Measurements from ENCODE around the gene EFHD1. TPM values are rescaled to one million over a fixed set of nuclear protein-coding genes. Genes with fewer than 3 reads are reported as not detected.

Gene EFHD1
- total and polyA plus RNA-seq, 2 of the 13 experiments (the other 11 are each of a cell fraction or from before 2014, with no cell fraction given) = 0.09 TPM; not detected in 1

DNA sequence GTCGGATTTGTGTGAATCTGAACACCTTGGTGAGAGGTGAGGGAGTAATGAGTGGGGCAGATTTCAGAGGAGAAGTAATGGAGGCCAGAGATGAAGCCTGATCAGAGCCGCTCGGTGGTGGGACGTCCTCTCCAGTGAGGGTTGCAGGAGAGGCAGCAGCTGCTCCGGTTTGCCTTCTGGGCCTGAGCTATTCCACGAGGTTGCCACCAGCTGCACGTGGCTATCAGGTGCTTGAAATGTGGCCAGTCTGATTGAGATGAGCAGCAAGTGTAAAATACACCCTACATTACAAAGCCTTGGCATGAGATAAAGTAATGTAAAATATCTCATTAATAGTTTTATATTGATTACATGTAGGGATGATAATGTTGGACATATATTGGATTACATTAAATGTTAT is 10.8 kb upstream of the EFHD1 start:
- Histone ChIP-seq H3K27ac (ENCODE audit: extremely low read length, insufficient read depth, low read length) (no peak overlapping the region), H3K9ac (ENCODE audit: insufficient read depth, low read depth, low read length) (no peak overlapping the region), H3K36me3 (replicated peaks in 1 of 2; ENCODE audit: control insufficient read depth in 1 of 2, insufficient read depth in 2 of 2, low read length in 2 of 2) (no peaks in the 10 kb centered on the region), H2AFZ (ENCODE audit: low read length) (no peak overlapping the region), H3K4me3 (replicated peaks in 1 of 3; ENCODE audit: insufficient read depth in 1 of 3, low read depth in 2 of 3, low read length in 3 of 3) (no peak overlapping the region), H3K27me3 (ENCODE audit: control insufficient read depth in 1 of 2, insufficient read depth in 2 of 2, low read length in 2 of 2) (peaks cover 2 to 17% of the 10 kb centered on the region in 2 experiments; a peak in 2 of 5 replicates), H4K20me1 (ENCODE audit: insufficient read depth, low read length) (no peaks in the 10 kb centered on the region), H3K4me1 (ENCODE audit: insufficient read depth, low read length) (peaks cover 16% of the 10 kb centered on the region), H3K9me3 (ENCODE audit: low read length) (no peaks in the 10 kb centered on the region), H3K4me2 (ENCODE audit: low read depth, low read length) (no peak overlapping the region), H3K79me2 (ENCODE audit: insufficient read depth, low read length) (no peaks in the 10 kb centered on the region)
- no peak for FAIRE-seq
- no peak for TF ChIP-seq ZNF772 (CRISPR knock-in tag; IDR thresholded peaks at IDR 0.05)
- TF ChIP-seq, protein P1, sequence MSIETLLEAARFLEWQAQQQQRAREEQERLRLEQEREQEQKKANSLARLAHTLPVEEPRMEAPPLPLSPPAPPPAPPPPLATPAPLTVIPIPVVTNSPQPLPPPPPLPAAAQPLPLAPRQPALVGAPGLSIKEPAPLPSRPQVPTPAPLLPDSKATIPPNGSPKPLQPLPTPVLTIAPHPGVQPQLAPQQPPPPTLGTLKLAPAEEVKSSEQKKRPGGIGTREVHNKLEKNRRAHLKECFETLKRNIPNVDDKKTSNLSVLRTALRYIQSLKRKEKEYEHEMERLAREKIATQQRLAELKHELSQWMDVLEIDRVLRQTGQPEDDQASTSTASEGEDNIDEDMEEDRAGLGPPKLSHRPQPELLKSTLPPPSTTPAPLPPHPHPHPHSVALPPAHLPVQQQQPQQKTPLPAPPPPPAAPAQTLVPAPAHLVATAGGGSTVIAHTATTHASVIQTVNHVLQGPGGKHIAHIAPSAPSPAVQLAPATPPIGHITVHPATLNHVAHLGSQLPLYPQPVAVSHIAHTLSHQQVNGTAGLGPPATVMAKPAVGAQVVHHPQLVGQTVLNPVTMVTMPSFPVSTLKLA (IDR thresholded peaks at IDR 0.05) = peak; percentile 80
- TF ChIP-seq POLR2AphosphoS2 (IDR thresholded peaks at IDR 0.05; ENCODE audit: low read depth, low read length) = no peak
- DNase-seq (ENCODE audit: low spot score) = no peak
- in situ Hi-C loops (cut with HindIII; ENCODE audit: extremely low pct_ligation_motif_present, low pct_unique_long_range_greater_than_20kb) = no loop called here
- POLR2A ChIA-PET = no interaction called here
- intact Hi-C loops (cut with micrococcal nuclease; ENCODE audit: unreplicated experiment) = no loop called here
- CTCF ChIA-PET (ENCODE audit: low intra/inter-chr PET ratio, low total read pairs) = no interaction called here
- ATAC-seq = no peak
- WGBS (ENCODE audit: low lambda C conversion rate) = 32% methylated on average over 7 of the region's 7 CpGs
- no TSS peak for BruUV-seq (replicated peaks)

DNA sequence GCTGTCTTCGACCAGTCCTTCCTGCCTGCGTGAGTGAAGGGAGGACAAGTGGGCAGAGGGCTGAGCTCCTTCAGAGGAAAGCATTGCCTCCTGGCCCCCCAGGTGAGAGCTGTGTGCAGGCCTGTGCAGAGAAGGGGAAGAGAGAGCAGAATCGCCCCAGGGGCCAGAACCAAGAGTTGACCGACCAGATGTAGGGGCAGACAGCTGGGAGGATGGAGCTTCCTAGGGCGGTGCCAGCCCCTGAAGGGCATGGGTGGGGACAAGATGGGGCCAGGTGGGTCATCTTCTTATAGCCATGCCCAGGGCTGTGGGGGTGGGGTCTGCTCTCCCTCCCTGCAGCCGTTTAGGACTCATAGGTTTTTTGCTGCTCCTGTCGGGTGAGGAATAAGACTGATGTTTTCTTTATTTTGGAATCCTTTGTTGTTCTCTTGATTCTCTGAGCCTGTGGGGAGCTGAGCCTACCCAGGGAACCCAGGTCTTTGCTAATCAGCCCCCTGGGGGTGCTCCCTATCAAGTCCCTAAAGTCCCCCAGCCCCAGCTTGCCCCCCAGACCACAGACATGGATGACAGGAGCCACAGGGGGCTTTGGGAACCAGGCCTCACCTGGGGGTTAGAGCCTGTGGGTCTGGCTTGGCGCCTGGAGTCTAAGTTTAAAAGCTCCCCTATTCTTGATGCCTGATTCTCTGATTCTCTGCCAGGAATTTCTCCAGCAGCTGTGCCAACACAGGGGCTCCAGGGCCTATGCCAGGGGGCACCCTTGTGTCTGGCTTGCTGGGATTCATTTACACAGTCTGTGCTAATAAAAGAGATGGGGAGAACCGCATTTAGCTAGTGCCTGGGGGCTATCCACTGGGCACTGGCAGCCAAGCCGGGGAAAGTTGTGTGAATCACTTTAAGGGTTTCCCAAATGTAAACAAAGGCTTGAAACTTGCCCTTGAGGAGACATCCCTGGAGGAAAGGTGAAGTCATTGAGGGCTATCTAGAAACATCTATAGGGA is 9.3 kb upstream of the EFHD1 start:
- BruUV-seq (replicated peaks) = no TSS peak
- H3K4me1 ChIP-seq (ENCODE audit: insufficient read depth, low read length) = peaks cover 16% of the 10 kb centered on the region
- intact Hi-C loops (cut with micrococcal nuclease; ENCODE audit: unreplicated experiment) (no loop called here), in situ Hi-C loops (cut with HindIII; ENCODE audit: extremely low pct_ligation_motif_present, low pct_unique_long_range_greater_than_20kb) (no loop called here)
- POLR2A ChIA-PET = interaction anchor here (0.7 kb wide), 1 partner anchor 19 kb away, joined by 3 read pairs; no protein-coding TSS in a partner anchor
- no peak overlapping the region for H3K27ac ChIP-seq (ENCODE audit: extremely low read length, insufficient read depth, low read length)
- TF ChIP-seq RBM39 (IDR thresholded peaks at IDR 0.05; ENCODE audit: low read depth, low read length, poor library complexity, severe bottlenecking) (no peak), ZNF607 (CRISPR knock-in tag; IDR thresholded peaks at IDR 0.05; ENCODE audit: borderline replicate concordance) (no peak)
- peaks cover 2 to 23% of the 10 kb centered on the region in 2 experiments; a peak in 2 of 5 replicates for H3K27me3 ChIP-seq (ENCODE audit: control insufficient read depth in 1 of 2, insufficient read depth in 2 of 2, low read length in 2 of 2)
- FAIRE-seq (no peak), ATAC-seq (peak; percentile 27), DNase-seq (ENCODE audit: low spot score) (no peak)
- H3K36me3 ChIP-seq (replicated peaks in 1 of 2; ENCODE audit: control insufficient read depth in 1 of 2, insufficient read depth in 2 of 2, low read length in 2 of 2) = no peaks in the 10 kb centered on the region
- no peak overlapping the region for H2AFZ ChIP-seq (ENCODE audit: low read length)
- H3K9ac ChIP-seq (ENCODE audit: insufficient read depth, low read depth, low read length) = no peak overlapping the region
- H4K20me1 ChIP-seq (ENCODE audit: insufficient read depth, low read length) = no peaks in the 10 kb centered on the region
- H3K4me3 ChIP-seq (replicated peaks in 1 of 3; ENCODE audit: insufficient read depth in 1 of 3, low read depth in 2 of 3, low read length in 3 of 3) = no peak overlapping the region
- WGBS (ENCODE audit: low lambda C conversion rate) = 33% methylated on average over 8 of the region's 10 CpGs
- H3K4me2 ChIP-seq (ENCODE audit: low read depth, low read length) = no peak overlapping the region
- no peaks in the 10 kb centered on the region for H3K79me2 ChIP-seq (ENCODE audit: insufficient read depth, low read length)
- CTCF ChIA-PET (ENCODE audit: low intra/inter-chr PET ratio, low total read pairs) = no interaction called here
- H3K9me3 ChIP-seq (ENCODE audit: low read length) = no peaks in the 10 kb centered on the region

Measured in HepG2 (cell line).